H9 (cell line): ENCODE data around the gene NKAIN2. TPM values are rescaled to one million over a fixed set of nuclear protein-coding genes. Genes with fewer than 3 reads are reported as not detected.

ENCODE experiments used
- DNase-seq: peaks from one replicate; pipeline ENCODE4 v3.0.0-alpha.2; 2017
- H2AFZ ChIP-seq: one replicate; pipeline ENCODE4 v1.6.1; 2013; ENCODE audit warnings: mild to moderate bottlenecking, low read length, control low read depth, moderate library complexity
- H2AK5ac ChIP-seq: 2 replicates; pipeline ENCODE4 v1.6.1; 2013; ENCODE audit warnings: low read length, control low read depth, mixed read lengths; ENCODE audit not compliant: insufficient read length
- H2BK120ac ChIP-seq: one replicate; pipeline ENCODE4 v1.6.1; 2013; ENCODE audit warnings: low read depth, mild to moderate bottlenecking, low read length, control low read depth, inconsistent platforms; ENCODE audit not compliant: poor library complexity, severe bottlenecking
- H2BK12ac ChIP-seq: 2 replicates; pipeline ENCODE4 v1.6.1; 2013; ENCODE audit warnings: low read length, control low read depth, mixed read lengths, low read depth; ENCODE audit not compliant: insufficient read length
- H2BK15ac ChIP-seq: 2 replicates; pipeline ENCODE4 v1.6.1; 2013; ENCODE audit warnings: low read depth, low read length, control low read depth
- H2BK20ac ChIP-seq: one replicate; pipeline ENCODE4 v1.6.1; 2013; ENCODE audit warnings: low read depth, mild to moderate bottlenecking, low read length, control low read depth, inconsistent platforms; ENCODE audit not compliant: poor library complexity, severe bottlenecking
- H2BK5ac ChIP-seq: 2 replicates; pipeline ENCODE4 v1.6.1; 2013; ENCODE audit warnings: low read length, control low read depth, mixed read lengths; ENCODE audit not compliant: insufficient read length
- H3K14ac ChIP-seq: 2 replicates; pipeline ENCODE4 v1.6.1; 2013; ENCODE audit warnings: low read length, control low read depth; ENCODE audit not compliant: insufficient read depth
- H3K18ac ChIP-seq: 2 replicates; pipeline ENCODE4 v1.6.1; 2013; ENCODE audit warnings: low read depth, mild to moderate bottlenecking, mixed read lengths, low read length, control low read depth; ENCODE audit not compliant: insufficient read length
- H3K23ac ChIP-seq: 2 replicates; pipeline ENCODE4 v1.6.1; 2013; ENCODE audit warnings: low read length, control low read depth, mixed read lengths, low read depth; ENCODE audit not compliant: insufficient read length
- H3K23me2 ChIP-seq: 2 replicates; pipeline ENCODE4 v1.6.1; 2013; ENCODE audit warnings: low read depth, mild to moderate bottlenecking, mixed read lengths, low read length, control low read depth; ENCODE audit not compliant: insufficient read length, poor library complexity, severe bottlenecking
- H3K27ac ChIP-seq: 2 replicates; pipeline ENCODE4 v1.5.1; 2013; ENCODE audit warnings: low read length, control low read depth, mixed read lengths, low read depth; ENCODE audit not compliant: insufficient read length
- H3K27me3 ChIP-seq: 2 replicates; pipeline ENCODE4 v1.6.1; 2013; ENCODE audit warnings: low read length, control low read depth, inconsistent platforms; ENCODE audit not compliant: insufficient read depth
- H3K4ac ChIP-seq: 2 replicates; pipeline ENCODE4 v1.6.1; 2013; ENCODE audit warnings: low read depth, mild to moderate bottlenecking, control low read depth, inconsistent platforms, low read length, moderate library complexity
- H3K4me1 ChIP-seq: 2 replicates; pipeline ENCODE4 v1.6.1; 2013; ENCODE audit warnings: low read length, control low read depth, inconsistent platforms; ENCODE audit not compliant: insufficient read depth
- H3K4me2 ChIP-seq: 2 replicates; pipeline ENCODE4 v1.6.1; 2013; ENCODE audit warnings: low read length, control low read depth, mixed read lengths; ENCODE audit not compliant: insufficient read length, insufficient read depth
- H3K56ac ChIP-seq: 2 replicates; pipeline ENCODE4 v1.6.1; 2013; ENCODE audit warnings: low read depth, mild to moderate bottlenecking, mixed read lengths, low read length, control low read depth; ENCODE audit not compliant: insufficient read length
- H3K79me1 ChIP-seq: 2 replicates; pipeline ENCODE4 v1.6.1; 2013; ENCODE audit warnings: low read depth, mild to moderate bottlenecking, moderate library complexity, low read length, control low read depth, inconsistent platforms; ENCODE audit not compliant: insufficient read depth, poor library complexity, severe bottlenecking
- H3K79me2 ChIP-seq: 2 replicates; pipeline ENCODE4 v1.6.1; 2013; ENCODE audit warnings: low read length, control low read depth, inconsistent platforms; ENCODE audit not compliant: insufficient read depth
- H3K9ac ChIP-seq: 2 replicates; pipeline ENCODE4 v1.6.1; 2013; ENCODE audit warnings: low read length, control low read depth, mixed read lengths; ENCODE audit not compliant: insufficient read length; ENCODE audit errors: extremely low read depth
- H3K9me3 ChIP-seq: one replicate; pipeline ENCODE4 v1.6.1; 2013; ENCODE audit warnings: low read depth, low read length, inconsistent platforms; ENCODE audit not compliant: control insufficient read depth
- H3T11ph ChIP-seq: one replicate; pipeline ENCODE4 v1.6.1; 2013; ENCODE audit warnings: mild to moderate bottlenecking, low read length, control low read depth, inconsistent platforms
- H4K20me1 ChIP-seq: one replicate; pipeline ENCODE4 v1.6.1; 2013; ENCODE audit not compliant: control insufficient read depth, insufficient read length, insufficient read depth
- H4K5ac ChIP-seq: 2 replicates; pipeline ENCODE4 v1.6.1; 2013; ENCODE audit warnings: low read depth, mild to moderate bottlenecking, mixed read lengths, low read length, control low read depth; ENCODE audit not compliant: insufficient read length
- H4K8ac ChIP-seq: replicated peaks from 2 replicates; pipeline ENCODE4 v1.6.1; 2013; ENCODE audit warnings: low read length, control low read depth, mixed read lengths, low read depth; ENCODE audit not compliant: insufficient read length
- H4K91ac ChIP-seq: 2 replicates; pipeline ENCODE4 v1.6.1; 2013; ENCODE audit warnings: low read depth, mild to moderate bottlenecking, moderate library complexity, mixed read lengths, low read length, control low read depth; ENCODE audit not compliant: insufficient read length
- H3K27ac Mint-ChIP-seq, 3 experiments: 2 replicates in 2 of 3; 3 replicates in 1 of 3; pipeline ENCODE4 v1.8.0; 2020 to 2021; ENCODE audit warnings: mixed read lengths in 3 of 3, mild to moderate bottlenecking in 1 of 3, moderate library complexity in 1 of 3
- H3K27me3 Mint-ChIP-seq: 2 replicates; pipeline ENCODE4 v1.8.0; 2021; ENCODE audit warnings: low read depth, mild to moderate bottlenecking, moderate library complexity, mixed read lengths
- H3K36me3 Mint-ChIP-seq, 3 experiments: 2 replicates in 2 of 3; 3 replicates in 1 of 3; pipeline ENCODE4 v1.8.0; 2020 to 2021; ENCODE audit warnings: low read depth in 3 of 3, mixed read lengths in 3 of 3; ENCODE audit not compliant: insufficient read depth in 1 of 3
- H3K4me1 Mint-ChIP-seq, 2 experiments: 2 replicates each; pipeline ENCODE4 v1.8.0; 2020; ENCODE audit warnings: mixed read lengths in 2 of 2
- H3K4me3 Mint-ChIP-seq, 2 experiments: 2 replicates in 1 of 2; 3 replicates in 1 of 2; pipeline ENCODE4 v1.8.0; 2020 to 2021; ENCODE audit warnings: mild to moderate bottlenecking in 2 of 2, mixed read lengths in 2 of 2, moderate library complexity in 1 of 2
- H3K9me3 Mint-ChIP-seq, 2 experiments: 2 replicates in 1 of 2; 3 replicates in 1 of 2; pipeline ENCODE4 v1.8.0; 2020; ENCODE audit warnings: mild to moderate bottlenecking in 2 of 2, mixed read lengths in 2 of 2, moderate library complexity in 1 of 2
- WGBS: extraction: QIAGEN DNeasy Blood & Tissue Kit; methylation state at CpG from one replicate; pipeline ENCODE4 v1.1.7; 2013; ENCODE audit warnings: missing lambda C conversion rate, low lambda C conversion rate, mixed read lengths; ENCODE audit not compliant: insufficient read length; ENCODE audit errors: extremely low coverage; 5-methylcytosine and 5-hydroxymethylcytosine counted together
- total RNA-seq: library from RNA; stranded (reverse); gene quantifications from 2 replicates; pipeline ENCODE4 v1.2.1, GENCODE V29; 2021
- TF ChIP-seq, protein P1 (sequence below): fragments of 200-600 bp; sonication (generic); conservative IDR thresholded peaks from 3 replicates; pipeline ENCODE4 v1.8.0; 2021; ENCODE audit warnings: antibody characterized with exemption, mild to moderate bottlenecking

The NKAIN2 gene
- total RNA-seq, 1 experiment from 2014 or later: 0.17 TPM

DNA sequence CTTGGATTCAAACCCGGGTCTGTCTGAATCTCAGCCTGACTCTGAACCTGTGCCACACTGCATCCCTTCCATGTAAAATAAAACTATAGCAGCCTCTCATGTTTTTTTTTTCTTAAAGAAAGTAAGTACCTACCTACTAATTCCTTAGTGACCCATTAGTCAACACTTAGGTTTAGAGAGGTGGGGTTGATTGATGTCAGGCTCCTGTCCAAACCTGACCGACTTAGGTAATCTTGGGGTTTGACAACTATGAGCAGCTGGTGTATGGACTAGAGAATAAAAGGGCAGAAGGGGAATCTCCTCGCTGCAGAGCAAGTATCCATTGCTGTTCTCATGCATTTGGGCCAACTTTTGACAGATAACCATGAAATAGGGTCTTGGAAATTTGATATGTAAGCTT is 6.5 kb downstream of the NKAIN2 start:
- H3K4ac ChIP-seq: no peak overlapping the region
- Mint-ChIP-seq H3K27ac (no peak overlapping the region), H3K4me1 (no peaks in the 10 kb centered on the region), H3K9me3 (no peaks in the 10 kb centered on the region), H3K27me3 (peaks cover 37% of the 10 kb centered on the region), H3K4me3 (no peak overlapping the region), H3K36me3 (no peaks in the 10 kb centered on the region)
- H3K23me2 ChIP-seq: no peaks in the 10 kb centered on the region
- H2BK12ac ChIP-seq: no peak overlapping the region
- no peak overlapping the region for H3K23ac ChIP-seq
- no peaks in the 10 kb centered on the region for H3K79me2 ChIP-seq
- no peak overlapping the region for H3K18ac ChIP-seq
- no peak overlapping the region for H3K14ac ChIP-seq
- no peak overlapping the region for H3K4me2 ChIP-seq
- no peak overlapping the region for H2BK20ac ChIP-seq
- H2BK15ac ChIP-seq: no peak overlapping the region
- H4K91ac ChIP-seq: no peak overlapping the region
- H3K79me1 ChIP-seq: no peaks in the 10 kb centered on the region
- no peaks in the 10 kb centered on the region for H3K4me1 ChIP-seq
- H2BK5ac ChIP-seq: no peak overlapping the region
- no peak overlapping the region for H2AK5ac ChIP-seq
- H4K8ac ChIP-seq: no peak overlapping the region
- H3K9ac ChIP-seq: no peak overlapping the region
- H3K56ac ChIP-seq: no peak overlapping the region
- H2BK120ac ChIP-seq: no peak overlapping the region
- H4K5ac ChIP-seq: no peak overlapping the region
- no peak for DNase-seq
- TF ChIP-seq, protein P1, sequence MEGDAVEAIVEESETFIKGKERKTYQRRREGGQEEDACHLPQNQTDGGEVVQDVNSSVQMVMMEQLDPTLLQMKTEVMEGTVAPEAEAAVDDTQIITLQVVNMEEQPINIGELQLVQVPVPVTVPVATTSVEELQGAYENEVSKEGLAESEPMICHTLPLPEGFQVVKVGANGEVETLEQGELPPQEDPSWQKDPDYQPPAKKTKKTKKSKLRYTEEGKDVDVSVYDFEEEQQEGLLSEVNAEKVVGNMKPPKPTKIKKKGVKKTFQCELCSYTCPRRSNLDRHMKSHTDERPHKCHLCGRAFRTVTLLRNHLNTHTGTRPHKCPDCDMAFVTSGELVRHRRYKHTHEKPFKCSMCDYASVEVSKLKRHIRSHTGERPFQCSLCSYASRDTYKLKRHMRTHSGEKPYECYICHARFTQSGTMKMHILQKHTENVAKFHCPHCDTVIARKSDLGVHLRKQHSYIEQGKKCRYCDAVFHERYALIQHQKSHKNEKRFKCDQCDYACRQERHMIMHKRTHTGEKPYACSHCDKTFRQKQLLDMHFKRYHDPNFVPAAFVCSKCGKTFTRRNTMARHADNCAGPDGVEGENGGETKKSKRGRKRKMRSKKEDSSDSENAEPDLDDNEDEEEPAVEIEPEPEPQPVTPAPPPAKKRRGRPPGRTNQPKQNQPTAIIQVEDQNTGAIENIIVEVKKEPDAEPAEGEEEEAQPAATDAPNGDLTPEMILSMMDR: no peak
- WGBS: no CpG with 5 or more reads among the region's 3 CpGs
- H3K27ac ChIP-seq: no peak overlapping the region
- no peak overlapping the region for H3T11ph ChIP-seq
- no peaks in the 10 kb centered on the region for H3K9me3 ChIP-seq
- no peak overlapping the region for H2AFZ ChIP-seq
- H4K20me1 ChIP-seq: no peaks in the 10 kb centered on the region
- peaks cover 1% of the 10 kb centered on the region; the same call in 1 of the 2 replicates for H3K27me3 ChIP-seq
